Kidney (tissue), 14 donors: ENCODE measurements around the gene SCNN1B. TPM values are rescaled to one million over a fixed set of nuclear protein-coding genes. Genes with fewer than 3 reads are reported as not detected.

Experiments used
- DNase-seq, 5 donors: peaks; one replicate each; pipeline ENCODE4 v3.0.0-alpha.2; 2013 to 2020
- FAIRE-seq: peaks from 2 replicates; lab custom pipeline; 2012; peaks lifted over from hg19 to GRCh38; lab: Jason Lieb, UNC
- H3K27ac ChIP-seq, 2 donors: one replicate each; pipeline ENCODE4 v1.7.0; 2013; ENCODE audit warnings: low read depth in 2 of 2, low read length in 2 of 2, inconsistent platforms in 1 of 2
- H3K27me3 ChIP-seq: one replicate; pipeline ENCODE4 v1.7.1; 2013; ENCODE audit warnings: low read length, inconsistent platforms; ENCODE audit not compliant: control insufficient read depth, insufficient read depth
- H3K36me3 ChIP-seq, 3 donors: one replicate each; pipeline versions ENCODE4 v1.7.0 to v1.7.1; 2013; ENCODE audit warnings: low read length in 3 of 3, control low read depth in 1 of 3, inconsistent platforms in 1 of 3; ENCODE audit not compliant: insufficient read depth in 3 of 3, control insufficient read depth in 2 of 3
- H3K4me1 ChIP-seq, 3 donors: one replicate each; pipeline versions ENCODE4 v1.7.0 to v1.7.1; 2013; ENCODE audit warnings: low read length in 3 of 3, inconsistent platforms in 1 of 3, low read depth in 1 of 3; ENCODE audit not compliant: control insufficient read depth in 2 of 3, insufficient read depth in 2 of 3
- H3K4me3 ChIP-seq, 3 donors: one replicate each; pipeline versions ENCODE4 v1.7.0 to v1.8.1; 2013; ENCODE audit warnings: low read length in 3 of 3, control low read depth in 1 of 3, inconsistent platforms in 1 of 3
- H3K9ac ChIP-seq, 3 donors: one replicate each; pipeline versions ENCODE4 v1.7.0 to v1.7.1; 2013; ENCODE audit warnings: low read length in 3 of 3, control low read depth in 1 of 3, inconsistent platforms in 1 of 3
- H3K9me3 ChIP-seq, 3 donors: one replicate each; pipeline versions ENCODE4 v1.7.0 to v1.7.1; 2013; ENCODE audit warnings: low read length in 3 of 3, control low read depth in 1 of 3, inconsistent platforms in 1 of 3; ENCODE audit not compliant: control insufficient read depth in 2 of 3, insufficient read depth in 1 of 3
- intact Hi-C: fragments of 100-400 bp; cut with DNase I; formaldehyde crosslinking; loops from one replicate; pipeline ENCODE4 v1.11.1; 2022
- polyA plus RNA-seq: library from polyadenylated mRNA; stranded (reverse); fragments of 350-450 nt; fragmentation: Illumina TruSeq; extraction: RNeasy Lipid Tissue Mini Kit (QIAGEN cat#74804); gene quantifications from one replicate; pipeline ENCODE4 v1.2.3, GENCODE V29; 2014; ENCODE audit warnings: low read depth, low replicate concordance; ENCODE audit not compliant: insufficient read depth
- total RNA-seq: library from RNA; stranded (reverse); fragmentation: NEBNext Ultra II Directional; extraction: Animal tissue kit (Norgen Biotek cat#: 25700); gene quantifications from one replicate; pipeline ENCODE4 v1.2.1, GENCODE V29; 2021
- TF ChIP-seq, protein P1 (sequence below): IDR thresholded peaks from 3 replicates; pipeline ENCODE4 v1.5.1; 2012; ENCODE audit warnings: mild to moderate bottlenecking, moderate library complexity, borderline replicate concordance; ENCODE audit not compliant: insufficient read depth; ENCODE audit errors: extremely low read depth
- donor health status: control.
- donor health status: control.
- donor health status: control.
- donor health status: control.
- donor health status: control.
- donor health status: DM: yes; HTN: yes; CAD: no.
- donor health status: Normal renal cell carcinoma (clear cell type).

The SCNN1B gene
- total and polyA plus RNA-seq, 2 donors from 2014 or later: 7.8 to 62.9 TPM

DNA sequence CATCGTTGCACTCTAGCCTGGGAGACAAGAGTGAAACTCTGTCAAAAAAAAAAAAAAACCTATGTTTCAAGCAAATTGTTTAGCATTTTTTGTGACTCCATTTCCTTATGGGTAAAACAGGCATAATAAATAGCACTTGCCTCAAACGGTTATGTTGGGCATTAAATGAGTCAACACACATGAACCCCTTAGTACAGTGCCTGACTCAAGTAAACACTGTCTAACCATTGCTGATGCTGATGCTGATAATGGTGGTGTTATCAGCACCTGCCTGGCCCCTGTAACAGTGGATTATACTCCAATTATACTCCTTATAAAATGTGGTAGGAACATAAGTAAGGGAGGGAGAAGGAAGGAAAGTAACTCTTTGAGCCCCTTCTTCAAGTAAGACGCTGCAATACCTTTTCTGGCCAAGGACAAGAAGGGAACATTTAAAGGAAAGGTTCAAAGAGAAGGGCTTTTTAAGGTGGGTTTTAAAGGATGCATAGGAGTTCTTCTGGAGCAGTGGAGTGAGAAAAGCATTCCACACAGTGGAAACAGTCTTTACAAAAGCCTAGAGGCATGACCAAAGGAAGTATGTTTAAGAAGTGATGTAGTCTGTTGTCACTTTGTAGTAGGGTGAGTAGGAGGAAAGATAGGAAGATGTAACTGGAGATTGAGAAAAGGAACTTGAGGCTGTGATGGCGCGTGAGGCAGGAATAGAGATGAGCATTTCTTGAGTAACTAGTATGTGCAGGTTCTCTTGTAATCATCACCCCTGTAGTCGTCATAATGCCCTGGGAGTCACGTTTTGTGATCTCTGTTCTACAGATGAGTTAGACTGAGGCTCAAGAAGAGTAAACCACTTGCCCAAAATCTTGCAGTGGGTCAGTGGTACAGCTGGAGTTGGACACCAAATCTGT lies 4.3 kb downstream of the SCNN1B start:
- Histone ChIP-seq H3K4me1 (no peaks in the 10 kb centered on the region), H3K9ac (no peak overlapping the region), H3K27ac (no peak overlapping the region), H3K36me3 (no peaks in the 10 kb centered on the region), H3K27me3 (peaks cover 14% of the 10 kb centered on the region), H3K9me3 (peaks cover 0 to 6% (median 0%) of the 10 kb centered on the region in 3 donors), H3K4me3 (no peak overlapping the region)
- TF ChIP-seq, protein P1, sequence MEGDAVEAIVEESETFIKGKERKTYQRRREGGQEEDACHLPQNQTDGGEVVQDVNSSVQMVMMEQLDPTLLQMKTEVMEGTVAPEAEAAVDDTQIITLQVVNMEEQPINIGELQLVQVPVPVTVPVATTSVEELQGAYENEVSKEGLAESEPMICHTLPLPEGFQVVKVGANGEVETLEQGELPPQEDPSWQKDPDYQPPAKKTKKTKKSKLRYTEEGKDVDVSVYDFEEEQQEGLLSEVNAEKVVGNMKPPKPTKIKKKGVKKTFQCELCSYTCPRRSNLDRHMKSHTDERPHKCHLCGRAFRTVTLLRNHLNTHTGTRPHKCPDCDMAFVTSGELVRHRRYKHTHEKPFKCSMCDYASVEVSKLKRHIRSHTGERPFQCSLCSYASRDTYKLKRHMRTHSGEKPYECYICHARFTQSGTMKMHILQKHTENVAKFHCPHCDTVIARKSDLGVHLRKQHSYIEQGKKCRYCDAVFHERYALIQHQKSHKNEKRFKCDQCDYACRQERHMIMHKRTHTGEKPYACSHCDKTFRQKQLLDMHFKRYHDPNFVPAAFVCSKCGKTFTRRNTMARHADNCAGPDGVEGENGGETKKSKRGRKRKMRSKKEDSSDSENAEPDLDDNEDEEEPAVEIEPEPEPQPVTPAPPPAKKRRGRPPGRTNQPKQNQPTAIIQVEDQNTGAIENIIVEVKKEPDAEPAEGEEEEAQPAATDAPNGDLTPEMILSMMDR: no peak
- FAIRE-seq (no peak), DNase-seq (no peak)
- intact Hi-C loops: no loop called here

DNA sequence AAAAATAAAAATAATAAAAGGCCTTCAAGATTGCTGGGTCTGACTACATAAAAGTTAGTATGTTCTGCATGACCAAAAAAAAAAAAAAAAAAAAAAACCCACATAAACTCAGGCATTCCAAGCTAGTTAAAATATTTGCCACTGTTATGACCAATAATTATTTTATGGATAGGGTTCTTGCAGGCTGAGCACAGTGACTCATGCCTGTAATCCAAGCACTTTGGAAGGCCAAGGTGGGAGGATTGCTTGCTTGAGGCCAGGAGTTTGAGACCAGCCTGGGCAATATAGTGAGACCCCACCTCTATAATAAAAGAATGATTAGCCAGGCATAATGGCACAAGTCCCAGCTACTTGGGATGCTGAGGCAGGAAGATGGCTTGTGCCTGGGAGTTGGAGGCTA lies 8.1 kb downstream of the SCNN1B start:
- no peaks in the 10 kb centered on the region for H3K36me3 ChIP-seq
- FAIRE-seq: no peak

DNA sequence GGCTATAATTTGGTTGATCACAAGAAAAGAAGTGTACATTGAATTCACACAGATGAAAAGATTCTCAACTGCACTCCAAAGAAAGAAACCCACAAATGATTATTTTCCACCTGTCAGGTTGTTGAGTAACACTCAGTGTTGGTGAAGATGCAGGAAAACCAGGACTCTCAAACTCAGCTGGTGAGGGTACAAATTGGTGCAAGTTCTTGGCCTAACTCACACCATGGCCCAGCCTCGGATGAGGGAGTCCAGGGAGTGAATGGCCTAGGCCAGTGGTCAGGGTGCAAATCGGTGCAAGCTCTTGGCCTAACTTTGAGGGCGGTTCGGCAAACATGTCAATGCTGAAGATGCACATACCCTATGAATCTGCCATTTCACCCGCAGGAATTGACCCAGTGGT lies 8.6 kb downstream of the SCNN1B start:
- no peaks in the 10 kb centered on the region for H3K36me3 ChIP-seq
- H3K9ac ChIP-seq: no peak overlapping the region
- DNase-seq (no peak), FAIRE-seq (no peak)
- intact Hi-C loops: no loop called here
- H3K4me3 ChIP-seq: no peak overlapping the region
- no peaks in the 10 kb centered on the region for H3K27me3 ChIP-seq
- peaks cover 0 to 6% (median 0%) of the 10 kb centered on the region in 3 donors for H3K9me3 ChIP-seq
- H3K4me1 ChIP-seq: no peaks in the 10 kb centered on the region
- no peak overlapping the region for H3K27ac ChIP-seq
- TF ChIP-seq, protein P1: no peak

More for the DNA sequence above, 8.1 kb downstream of the SCNN1B start:
- no peak overlapping the region for H3K9ac ChIP-seq
- TF ChIP-seq, protein P1: no peak
- H3K9me3 ChIP-seq: peaks cover 0 to 6% (median 0%) of the 10 kb centered on the region in 3 donors
- no peak overlapping the region for H3K27ac ChIP-seq
- DNase-seq: no peak
- H3K4me1 ChIP-seq: no peaks in the 10 kb centered on the region
- H3K4me3 ChIP-seq: no peak overlapping the region
- intact Hi-C loops: no loop called here
- no peaks in the 10 kb centered on the region for H3K27me3 ChIP-seq
